ENCODE data around the gene NMNAT2.

The NMNAT2 gene

DNA sequence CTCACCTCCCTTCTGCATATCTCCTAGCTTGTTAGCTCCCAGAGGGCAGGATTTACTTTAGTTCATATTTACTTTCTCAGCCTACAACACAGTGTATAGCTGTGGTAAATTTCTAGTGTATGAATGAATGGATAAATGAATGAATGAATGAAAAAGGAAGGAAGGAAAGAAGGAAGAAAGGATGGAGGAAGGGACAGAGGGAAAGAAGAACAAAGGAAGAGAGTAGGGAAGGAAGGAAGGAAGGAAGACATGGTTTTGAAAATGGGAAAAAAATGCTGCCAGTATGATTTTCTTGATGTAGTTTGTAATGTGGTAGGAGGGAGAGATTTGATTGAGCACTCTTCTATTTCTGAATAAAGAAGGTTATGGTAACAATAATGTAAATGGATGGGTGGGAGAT is 185.1 kb downstream of the NMNAT2 start:
- TF ChIP-seq CTCF (IDR thresholded peaks at IDR 0.05; ENCODE audit: control insufficient read depth, extremely low read depth, insufficient read depth) = no peak
- no peak for DNase-seq (ENCODE audit: low read depth)
- no peak overlapping the region for H3K4me3 ChIP-seq (ENCODE audit: low read depth, low read length)

DNA sequence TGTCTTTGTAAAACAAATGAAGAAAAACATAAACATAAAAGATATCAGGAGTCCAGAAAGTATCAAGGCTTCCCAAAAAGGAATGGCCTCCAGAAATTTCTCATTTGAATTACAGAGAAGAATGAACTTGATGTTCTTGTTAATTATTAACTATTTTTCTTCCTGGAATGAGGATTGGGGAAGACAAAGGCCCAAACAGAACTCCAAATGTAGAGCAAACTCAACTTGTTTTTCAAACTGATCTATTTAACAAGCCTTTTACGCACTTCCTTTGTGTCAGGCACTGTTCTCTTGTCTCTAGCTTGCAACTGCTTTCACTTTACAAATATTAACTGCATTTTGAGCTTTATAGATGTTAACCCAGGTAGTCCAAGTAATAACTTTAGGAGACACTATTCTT is 186.6 kb downstream of the NMNAT2 start:
- no peak for TF ChIP-seq CTCF (IDR thresholded peaks at IDR 0.05; ENCODE audit: control insufficient read depth, extremely low read depth, insufficient read depth)
- no peak for DNase-seq (ENCODE audit: low read depth)
- no peak overlapping the region for H3K4me3 ChIP-seq (ENCODE audit: low read depth, low read length)

DNA sequence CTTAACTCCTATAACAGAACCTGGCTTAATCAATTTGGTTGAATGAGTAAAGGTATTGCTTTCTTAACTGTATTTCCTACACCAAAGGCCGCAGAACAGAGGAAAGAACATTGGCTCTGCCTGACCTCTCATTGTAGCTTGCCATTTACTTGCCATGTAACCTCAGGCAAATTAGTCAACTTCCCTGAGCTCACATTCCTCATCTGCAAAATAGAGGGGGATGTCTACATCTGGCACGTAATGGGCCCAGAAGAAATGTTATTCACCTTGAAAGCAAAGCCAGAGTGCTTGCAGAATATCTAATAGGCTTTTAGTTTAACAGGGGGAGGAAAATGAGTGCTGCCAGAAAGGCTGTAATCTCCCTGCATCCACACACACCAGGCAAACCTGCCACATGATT is 187.8 kb downstream of the NMNAT2 start:
- TF ChIP-seq CTCF (IDR thresholded peaks at IDR 0.05; ENCODE audit: control insufficient read depth, extremely low read depth, insufficient read depth) = no peak
- no peak for DNase-seq (ENCODE audit: low read depth)

DNA sequence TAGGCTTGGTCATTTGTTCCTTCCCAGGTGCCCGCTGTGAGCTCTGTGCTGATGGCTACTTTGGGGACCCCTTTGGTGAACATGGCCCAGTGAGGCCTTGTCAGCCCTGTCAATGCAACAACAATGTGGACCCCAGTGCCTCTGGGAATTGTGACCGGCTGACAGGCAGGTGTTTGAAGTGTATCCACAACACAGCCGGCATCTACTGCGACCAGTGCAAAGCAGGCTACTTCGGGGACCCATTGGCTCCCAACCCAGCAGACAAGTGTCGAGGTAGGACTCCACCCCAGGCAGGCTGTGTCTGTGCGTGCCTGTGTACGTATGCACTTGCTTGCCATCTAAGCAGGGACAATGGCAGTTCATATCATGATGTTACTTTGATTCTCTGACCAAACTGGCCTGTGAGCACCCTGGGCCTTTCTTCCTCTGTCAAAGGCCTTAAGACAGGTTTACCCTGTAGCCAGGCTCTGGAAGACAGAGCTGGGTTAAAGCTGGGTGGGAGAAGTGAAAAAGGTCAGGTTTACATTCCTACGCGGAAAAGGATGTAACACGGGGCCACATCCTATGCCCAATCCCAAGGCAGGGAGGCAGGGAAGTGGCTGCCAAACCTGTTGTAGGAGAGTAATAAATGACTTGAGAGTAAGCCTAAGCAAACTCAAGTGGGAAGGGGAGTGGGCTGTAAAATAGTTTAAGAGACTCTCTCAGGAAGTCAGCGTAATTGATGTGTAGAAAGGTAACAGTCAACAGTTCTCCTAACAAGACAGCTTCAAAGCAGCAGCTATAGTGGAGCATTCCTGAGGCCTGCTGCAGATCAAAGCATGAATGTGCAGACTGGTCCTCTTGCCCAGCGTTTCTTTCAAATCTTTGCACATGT is 189.6 kb downstream of the NMNAT2 start:
- peak; percentile 91 for DNase-seq (ENCODE audit: low read depth)
- no peak for TF ChIP-seq CTCF (IDR thresholded peaks at IDR 0.05; ENCODE audit: control insufficient read depth, extremely low read depth, insufficient read depth)
- no peak overlapping the region for H3K4me3 ChIP-seq (ENCODE audit: low read depth, low read length)

More for the DNA sequence above, 187.8 kb downstream of the NMNAT2 start:
- H3K4me3 ChIP-seq (ENCODE audit: low read depth, low read length) = no peak overlapping the region

- H3K4me3 ChIP-seq (ENCODE audit: low read depth, low read length) = no peak overlapping the region
- DNase-seq (ENCODE audit: low read depth) = no peak
- peak; percentile 55 for TF ChIP-seq CTCF (IDR thresholded peaks at IDR 0.05; ENCODE audit: control insufficient read depth, extremely low read depth, insufficient read depth)
Measured at GRCh38 chr1:183227422-183228346, 190.5 kb downstream of the NMNAT2 start.

GRCh38 chr1:183226963-183227362 is 191.2 kb downstream of the NMNAT2 start:
- TF ChIP-seq CTCF (IDR thresholded peaks at IDR 0.05; ENCODE audit: control insufficient read depth, extremely low read depth, insufficient read depth) = no peak
- no peak for DNase-seq (ENCODE audit: low read depth)
- no peak overlapping the region for H3K4me3 ChIP-seq (ENCODE audit: low read depth, low read length)
